ENCODE data around the gene ARL13B. TPM values are rescaled to one million over a fixed set of nuclear protein-coding genes. Genes with fewer than 3 reads are reported as not detected.
"Not testable (repeated sequence)": the region's sequence is repeated elsewhere in the genome, so short reads cannot be mapped to it uniquely, and the experiment has no call there.

ARL13B gene
- total RNA-seq, 1 donor from 2014 or later, result 29.7 TPM

DNA sequence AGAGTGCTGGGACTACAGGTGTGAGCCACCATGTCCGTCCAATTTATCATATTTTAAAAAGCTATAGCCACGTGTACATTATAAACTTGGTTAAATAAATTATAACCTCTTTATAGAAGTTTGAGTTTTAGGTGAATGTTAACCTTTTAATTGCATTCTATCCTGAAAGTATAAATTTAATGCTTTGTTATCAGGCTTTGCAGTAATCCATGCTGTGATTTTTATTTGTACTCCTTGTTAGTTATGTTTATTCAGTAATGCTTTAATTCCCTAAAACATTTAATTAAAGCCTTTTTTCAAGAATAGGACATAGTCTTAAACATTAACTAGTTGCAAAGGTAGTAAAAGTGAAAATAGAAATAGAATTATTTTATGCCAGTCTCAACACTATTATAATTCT is 11.7 kb downstream of the ARL13B start:
- DNase-seq (ENCODE audit: low spot score) (no peak), ATAC-seq (no peak)
- intact Hi-C loops (cut with DNase I), result no loop called here

DNA sequence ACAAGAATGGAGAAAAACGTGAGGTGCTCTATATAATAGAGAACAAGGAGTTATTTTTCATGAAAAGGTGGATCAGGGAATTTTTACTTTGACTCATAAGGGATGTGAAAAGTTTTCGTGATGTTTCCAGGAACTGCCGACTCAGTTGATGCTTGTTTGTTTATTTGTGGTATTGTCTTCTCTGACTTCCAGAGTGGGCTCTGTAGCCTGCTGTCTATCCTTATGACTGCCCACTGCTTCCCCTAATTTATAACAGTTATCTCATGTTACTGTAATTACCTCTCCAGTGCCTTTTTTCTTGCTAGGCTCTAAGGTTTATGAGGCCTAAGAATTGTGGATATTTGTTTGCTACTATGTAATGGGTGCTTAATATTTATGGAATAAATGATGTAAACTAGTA is 12.3 kb downstream of the ARL13B start:
- no peak for ATAC-seq

DNA sequence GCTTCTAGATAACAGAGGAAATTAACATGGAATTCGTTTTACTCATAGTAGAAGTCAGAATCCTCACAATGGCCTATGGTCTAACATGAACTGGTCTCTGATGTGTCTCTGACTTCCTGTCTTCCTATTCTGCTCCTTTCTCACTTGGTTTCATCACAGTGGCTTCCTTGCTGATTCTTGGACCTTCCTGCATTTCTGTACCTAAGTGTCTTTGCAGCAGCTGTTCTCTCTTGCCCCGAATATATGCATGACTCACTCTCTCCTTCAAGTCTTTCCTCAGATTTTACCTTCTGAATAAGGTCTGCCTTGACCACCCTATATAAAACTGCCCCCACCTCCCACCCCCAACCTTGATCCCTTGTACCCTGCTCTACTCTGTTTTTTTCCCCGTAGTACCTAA is 14.1 kb downstream of the ARL13B start:
- intact Hi-C loops (cut with DNase I), result no loop called here

More for the DNA sequence above, 12.3 kb downstream of the ARL13B start:
- no peak for DNase-seq (ENCODE audit: low spot score)
- intact Hi-C loops (cut with DNase I), result no loop called here

DNA sequence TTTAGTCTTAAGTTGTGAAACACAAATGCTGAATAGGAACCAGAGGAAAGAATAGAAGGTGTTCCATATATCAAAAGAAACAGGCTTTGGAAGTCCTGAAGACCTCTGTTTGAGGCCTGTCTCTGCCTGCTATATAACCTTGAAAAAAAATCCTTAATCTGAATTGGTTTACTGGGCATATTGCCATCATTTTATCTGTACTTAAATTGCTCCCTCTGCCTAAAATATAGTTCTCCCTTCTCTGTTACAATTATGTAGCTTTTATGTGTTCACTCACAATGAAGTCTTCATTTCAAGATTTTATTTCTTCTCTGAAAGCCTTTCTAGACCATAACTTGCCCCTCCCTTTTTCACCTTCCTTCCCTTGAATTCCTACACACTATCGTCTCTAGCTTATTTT is 21.2 kb downstream of the ARL13B start:
- no peak for ATAC-seq
- DNase-seq (ENCODE audit: low spot score), result no peak
- intact Hi-C loops (cut with DNase I), result no loop called here

More for the DNA sequence above, 14.1 kb downstream of the ARL13B start:
- DNase-seq (ENCODE audit: low spot score) (no peak), ATAC-seq (no peak)

DNA sequence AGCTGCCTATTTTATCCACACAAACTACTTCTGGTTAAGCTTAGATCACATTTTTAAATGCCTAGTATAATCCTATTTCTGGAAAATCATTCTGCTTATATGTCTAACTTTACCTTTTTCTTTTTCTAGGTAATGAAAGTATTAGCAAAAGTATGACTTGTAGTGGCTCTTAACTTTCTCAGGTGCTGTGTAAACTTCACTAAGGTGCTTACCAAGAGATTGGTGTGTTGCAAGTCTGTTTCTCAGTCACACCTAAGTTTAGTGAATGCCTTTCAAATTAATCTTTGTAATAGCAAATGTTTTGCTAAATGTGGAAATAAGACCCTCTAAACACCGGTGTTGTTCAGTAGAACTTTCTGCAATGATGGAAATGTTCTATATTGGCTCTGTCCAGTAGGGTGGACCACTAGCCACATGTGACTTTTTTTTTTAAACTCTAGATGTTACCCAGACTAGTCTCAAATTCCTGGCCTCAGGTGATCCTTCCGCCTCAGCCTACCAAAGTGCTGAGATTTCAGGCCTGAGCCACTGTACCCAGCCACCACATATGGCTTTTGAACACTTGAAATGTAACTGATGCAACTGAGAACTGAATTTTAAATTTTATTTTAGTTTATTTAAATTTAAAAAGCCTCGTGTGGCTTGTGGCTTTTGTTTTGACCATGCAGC is 22.0 kb downstream of the ARL13B start:
- no peak for DNase-seq (ENCODE audit: low spot score)
- no peak for ATAC-seq
- intact Hi-C loops (cut with DNase I), result no loop called here

DNA sequence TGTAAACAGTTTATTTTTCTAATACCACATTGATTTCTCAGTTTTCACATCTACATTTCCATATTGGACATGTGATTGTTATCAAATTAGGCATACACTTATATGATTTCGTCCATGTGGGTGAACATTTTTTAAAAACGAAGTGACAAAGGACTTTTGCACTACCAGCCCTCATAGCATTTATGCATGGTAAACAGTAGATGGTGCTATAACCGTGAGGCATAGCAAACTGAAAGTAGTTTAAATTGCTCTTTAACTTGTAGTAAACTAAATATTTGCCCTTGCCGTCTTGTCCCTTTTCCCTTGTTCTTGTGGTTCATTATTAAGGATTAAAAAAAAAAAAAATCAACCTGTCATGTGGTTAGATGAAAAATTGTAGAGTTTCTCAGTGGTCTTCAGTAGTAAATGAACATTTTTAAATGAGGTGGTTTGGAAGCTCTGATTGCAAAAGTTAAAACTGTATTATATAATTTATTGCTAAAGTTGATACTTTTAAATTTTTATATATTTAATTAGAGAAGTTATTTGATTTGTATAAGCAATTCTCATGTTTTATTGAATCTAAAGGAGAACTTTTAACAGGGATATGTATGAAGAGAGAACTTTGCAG is 24.5 kb downstream of the ARL13B start:
- intact Hi-C loops (cut with DNase I), result no loop called here
- DNase-seq (ENCODE audit: low spot score) (no peak), ATAC-seq (peak; percentile 72)

DNA sequence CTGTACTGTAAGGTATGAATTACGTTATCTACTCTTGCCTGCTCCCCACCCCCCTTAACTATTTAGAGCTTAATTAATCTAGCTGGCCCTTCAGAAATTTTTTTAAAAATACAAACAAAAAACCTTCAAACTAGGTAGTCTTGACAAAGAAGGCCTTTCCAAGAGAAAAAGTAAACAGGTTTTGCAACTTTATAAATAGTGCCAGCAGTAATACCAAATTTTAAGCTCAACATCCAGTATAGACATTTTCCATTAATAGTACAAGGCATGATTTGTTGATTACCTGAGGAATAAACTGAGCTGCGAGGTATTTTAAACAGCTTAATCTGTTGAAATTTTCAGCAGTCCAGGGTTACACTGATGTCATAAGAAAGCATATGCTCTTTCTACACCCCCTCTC is 28.3 kb downstream of the ARL13B start:
- no peak for DNase-seq (ENCODE audit: low spot score)
- intact Hi-C loops (cut with DNase I), result no loop called here

DNA sequence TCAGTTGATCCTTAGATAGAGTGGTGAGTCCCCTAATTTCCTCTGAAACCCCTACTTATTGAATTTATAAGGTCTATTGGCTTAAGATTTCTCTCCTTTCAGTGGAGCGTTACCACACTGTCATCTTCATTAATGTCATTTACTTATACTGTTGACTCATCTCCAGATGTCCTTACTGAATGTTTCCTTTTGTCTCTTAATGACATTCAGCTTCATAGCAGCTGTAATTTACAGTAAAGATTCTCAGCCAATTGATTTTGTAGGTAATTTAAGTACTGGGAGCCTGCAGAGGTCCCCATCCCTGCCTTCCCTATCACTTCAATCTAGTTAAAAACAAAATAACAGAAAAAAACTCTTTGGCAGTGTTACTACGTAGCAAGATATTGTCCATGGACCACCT is 29.7 kb downstream of the ARL13B start:
- ATAC-seq, result no peak
- intact Hi-C loops (cut with DNase I), result no loop called here

More for the DNA sequence above, 28.3 kb downstream of the ARL13B start:
- ATAC-seq, result no peak

DNA sequence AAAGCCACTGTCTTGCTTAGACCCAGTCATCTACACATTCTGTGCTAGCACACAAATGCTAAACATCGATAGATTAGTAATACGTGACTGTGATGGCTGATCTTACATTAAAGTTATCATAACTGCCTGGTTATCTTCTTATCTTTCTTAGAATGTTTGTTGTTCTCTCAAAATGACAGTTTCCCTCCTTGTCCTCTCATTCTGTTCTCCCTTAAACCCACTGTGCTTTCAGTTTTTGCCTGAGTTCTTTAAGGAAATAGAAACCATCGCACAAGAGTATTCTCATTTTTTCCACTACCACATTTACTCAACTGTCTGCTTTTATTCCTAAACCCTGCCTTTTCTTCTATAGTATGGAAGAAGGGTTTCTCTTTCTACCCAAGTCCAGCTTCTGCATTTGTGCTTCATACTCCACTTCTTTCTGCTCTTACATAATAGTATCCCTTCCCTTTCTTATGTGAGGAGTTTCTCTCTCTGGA is 31.3 kb downstream of the ARL13B start:
- ATAC-seq (no peak), DNase-seq (ENCODE audit: low spot score) (no peak)
- intact Hi-C loops (cut with DNase I), result no loop called here

More for the DNA sequence above, 29.7 kb downstream of the ARL13B start:
- no peak for DNase-seq (ENCODE audit: low spot score)

DNA sequence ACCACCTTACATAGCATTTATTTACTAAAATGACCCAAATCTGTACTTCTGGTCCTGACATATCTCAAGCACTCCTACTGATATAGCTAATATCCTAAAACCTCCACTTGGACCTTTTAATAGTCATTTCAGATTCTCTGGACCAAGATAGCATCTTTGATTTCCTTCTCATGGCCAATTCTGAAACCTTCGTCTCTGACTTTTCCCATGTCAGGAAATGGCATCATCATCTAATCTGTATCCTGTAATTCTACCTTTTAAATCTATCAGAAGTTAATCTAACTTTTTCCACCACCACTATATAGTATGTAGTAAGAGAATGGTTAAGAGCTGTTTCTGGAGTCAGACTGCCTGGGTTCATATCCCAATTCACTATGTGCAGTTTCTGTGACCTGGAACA is 32.2 kb downstream of the ARL13B start:
- no peak for DNase-seq (ENCODE audit: low spot score)
- no peak for ATAC-seq
- intact Hi-C loops (cut with DNase I), result no loop called here

DNA sequence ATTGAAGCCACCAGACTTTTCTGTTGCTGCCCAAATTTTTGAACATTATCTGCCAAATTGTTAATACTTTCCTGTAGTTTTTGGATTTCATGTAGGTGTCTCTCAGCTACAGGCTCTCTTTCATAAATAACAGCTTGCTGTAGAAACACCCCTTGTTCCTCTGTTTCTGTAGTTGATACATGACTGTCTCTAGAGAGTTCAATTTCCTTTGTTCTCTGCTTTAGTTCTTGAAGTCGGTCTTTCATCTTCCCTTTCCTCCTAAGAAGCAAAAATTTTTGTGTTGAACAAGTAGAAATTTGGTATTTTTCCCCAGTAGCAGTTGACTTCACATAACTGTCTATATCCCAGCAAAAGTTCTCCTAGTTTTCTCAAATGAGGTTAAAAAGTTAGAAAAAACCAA is 35.1 kb downstream of the ARL13B start:
- intact Hi-C loops (cut with DNase I), result no loop called here
- DNase-seq (ENCODE audit: low spot score) (no peak), ATAC-seq (no peak)

DNA sequence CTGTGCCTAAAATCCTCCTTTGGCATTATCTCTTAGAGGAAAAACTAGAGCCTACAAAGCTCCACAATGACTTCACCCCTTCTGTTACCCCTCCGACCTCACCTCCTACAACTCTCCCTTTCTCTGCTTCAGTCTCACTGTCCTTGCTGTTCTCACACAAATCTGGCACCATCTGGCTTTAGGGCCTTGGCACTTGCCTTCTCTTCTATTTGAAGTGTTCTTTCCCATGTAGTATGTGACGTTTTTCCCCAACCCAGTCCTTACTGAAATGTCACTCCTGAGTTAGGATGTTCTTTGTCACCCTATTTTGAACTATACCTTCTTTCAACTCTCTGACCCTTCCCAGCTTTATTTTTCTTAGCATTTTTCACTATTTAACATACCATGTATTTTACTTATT is 39.7 kb downstream of the ARL13B start:
- DNase-seq (ENCODE audit: low spot score) (no peak), ATAC-seq (no peak)
- intact Hi-C loops (cut with DNase I), result no loop called here

DNA sequence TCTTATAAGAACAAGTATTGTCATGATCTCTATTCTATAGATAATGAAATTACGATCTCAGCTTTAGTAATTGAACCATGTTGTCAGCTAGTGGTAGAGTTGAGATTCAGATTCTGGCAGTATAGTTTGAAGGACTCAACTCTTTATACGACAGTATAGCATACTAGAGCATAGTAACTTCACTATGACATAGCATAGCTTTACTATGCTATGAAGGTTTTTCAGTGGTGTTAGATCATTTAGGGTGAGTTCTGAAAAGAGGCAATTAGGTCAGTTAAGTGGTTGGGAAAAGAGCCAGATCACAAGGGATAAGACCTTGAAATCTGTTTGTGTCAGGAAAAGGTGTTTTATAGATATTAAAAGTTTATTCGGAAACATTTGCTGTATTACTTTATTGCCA is 40.3 kb downstream of the ARL13B start:
- DNase-seq (ENCODE audit: low spot score), result no peak
- no peak for ATAC-seq
- intact Hi-C loops (cut with DNase I), result no loop called here

DNA sequence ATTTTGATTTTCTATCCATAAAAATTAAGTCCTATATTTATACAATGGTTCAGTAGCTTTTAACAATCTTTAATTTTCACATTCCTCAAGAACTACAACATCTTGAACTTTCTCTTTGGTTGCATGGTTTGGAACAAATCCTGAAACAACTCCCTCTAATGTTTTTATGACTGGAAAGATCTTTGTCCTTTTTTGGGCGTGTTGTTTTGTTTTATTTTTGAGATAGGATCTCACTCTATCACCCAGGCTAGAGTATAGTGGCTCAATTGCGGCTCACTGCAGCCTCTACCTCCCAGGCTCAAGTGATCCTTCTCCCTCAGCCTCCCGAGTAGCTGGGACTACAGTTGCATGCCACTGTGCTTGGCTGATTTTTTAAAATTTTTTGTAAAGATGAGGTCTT is 44.4 kb downstream of the ARL13B start:
- ATAC-seq (peak; percentile 42), DNase-seq (ENCODE audit: low spot score) (no peak)
- intact Hi-C loops (cut with DNase I), result no loop called here

DNA sequence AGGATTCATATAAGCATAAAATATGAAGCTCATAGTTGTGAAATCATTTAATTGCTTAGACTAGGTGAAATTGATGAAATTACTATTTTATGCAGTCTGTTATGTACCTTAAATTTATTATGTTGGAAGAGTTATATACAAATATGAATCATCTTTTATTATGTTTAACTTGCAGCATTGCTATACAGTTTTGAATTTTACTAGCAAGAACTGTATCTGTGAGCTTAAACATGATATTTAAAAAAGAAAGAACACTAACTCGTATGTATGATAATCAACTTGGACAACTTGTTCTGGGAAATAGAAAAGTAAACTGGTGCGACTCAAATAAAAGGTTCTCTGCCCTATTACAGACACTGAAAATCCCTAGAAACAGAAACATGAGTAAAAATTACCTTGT is 46.7 kb downstream of the ARL13B start:
- intact Hi-C loops (cut with DNase I), result no loop called here
- ATAC-seq (no peak), DNase-seq (ENCODE audit: low spot score) (no peak)

DNA sequence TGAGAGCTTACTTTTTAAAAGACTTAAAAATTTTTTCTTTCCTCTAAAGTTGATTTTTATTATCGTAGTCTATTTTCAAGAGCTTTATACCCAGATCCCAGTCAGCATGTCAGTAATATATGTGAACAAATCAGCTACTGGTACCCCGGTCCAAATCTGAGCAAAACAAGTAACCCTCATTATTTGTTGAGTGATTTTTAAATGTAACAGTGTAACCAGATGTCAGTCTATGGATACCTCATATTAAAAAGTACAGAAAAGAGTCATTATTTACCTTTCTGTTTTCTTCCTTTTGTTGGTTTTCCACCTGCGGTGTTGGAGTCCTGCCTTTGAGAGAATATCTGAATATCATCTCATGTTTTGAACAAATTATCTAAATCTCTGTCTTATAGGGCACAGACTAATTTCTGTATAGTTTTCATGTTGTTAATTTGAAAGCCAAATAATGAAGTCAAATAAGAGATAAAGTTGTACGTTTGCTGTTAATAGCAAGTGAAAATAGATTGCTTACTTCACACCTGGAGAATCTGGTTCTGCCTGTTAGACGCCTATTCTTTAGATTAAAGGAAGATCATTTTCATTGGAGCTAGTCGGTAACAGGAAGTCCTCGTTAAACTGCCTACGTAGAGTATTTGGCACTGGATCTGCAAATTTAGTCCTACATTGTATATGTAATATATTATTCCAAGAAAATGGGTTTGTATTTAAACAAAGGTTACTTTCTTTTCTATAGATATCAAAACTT is 48.3 kb downstream of the ARL13B start, which contains the start of gene STX19:
Gene STX19 (minus strand): TSS at position 505 of the 745 bp plus-strand sequence. CDS start 13,328 bp downstream, outside the sequence.
- intact Hi-C loops (cut with DNase I), result no loop called here
- ATAC-seq (no peak), DNase-seq (ENCODE audit: low spot score) (no peak)

DNA sequence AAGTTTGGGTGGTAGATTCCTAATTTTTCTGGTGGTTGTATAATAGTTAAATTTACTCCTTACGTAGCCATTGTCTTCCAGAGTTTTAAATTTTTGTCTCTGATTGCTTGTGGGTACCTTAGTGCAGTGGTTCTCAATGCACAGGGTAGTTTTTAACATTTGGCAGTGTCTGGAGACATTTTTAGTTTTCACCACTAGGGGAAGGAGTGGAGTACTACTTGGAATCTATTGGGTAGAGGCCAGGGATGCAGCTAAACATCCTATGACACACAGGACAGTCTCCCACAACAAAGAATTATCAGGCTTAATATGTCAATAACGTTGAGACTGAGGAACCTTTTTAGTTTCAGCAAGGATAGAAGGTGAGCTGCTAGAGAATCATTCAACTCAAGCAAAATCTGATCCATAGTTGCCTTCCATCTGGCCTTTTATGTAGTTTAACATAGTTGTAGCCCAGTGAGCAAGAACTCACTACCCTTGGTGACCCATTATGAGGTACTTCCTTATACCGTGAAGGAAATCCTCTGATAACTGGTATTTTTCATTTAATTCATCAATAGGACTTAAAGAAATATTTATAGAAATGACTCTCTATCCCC is 57.1 kb downstream of the ARL13B start:
- ATAC-seq (no peak), DNase-seq (ENCODE audit: low spot score) (no peak)
- intact Hi-C loops (cut with DNase I), result no loop called here

DNA sequence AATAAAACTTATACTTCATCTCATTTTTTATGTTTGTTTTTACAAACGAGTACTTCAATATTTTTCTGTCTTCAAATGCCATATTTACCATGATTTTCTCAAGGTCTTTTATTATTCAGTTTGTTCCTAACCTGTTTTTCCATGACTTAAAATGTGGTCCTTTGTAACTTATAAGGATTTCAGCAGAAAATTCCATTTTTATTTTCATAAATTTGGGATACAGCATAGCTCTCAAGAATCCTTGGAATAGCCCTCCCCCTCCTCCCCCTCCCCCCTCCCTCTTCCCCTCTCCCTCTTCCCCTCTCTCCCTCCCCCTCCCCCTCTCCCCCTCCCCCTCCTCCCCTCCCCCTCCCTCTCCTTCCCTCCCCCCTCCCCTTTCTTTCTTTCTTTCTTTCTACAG is 63.3 kb downstream of the ARL13B start:
- intact Hi-C loops (cut with DNase I), result no loop called here
- ATAC-seq, result no peak

DNA sequence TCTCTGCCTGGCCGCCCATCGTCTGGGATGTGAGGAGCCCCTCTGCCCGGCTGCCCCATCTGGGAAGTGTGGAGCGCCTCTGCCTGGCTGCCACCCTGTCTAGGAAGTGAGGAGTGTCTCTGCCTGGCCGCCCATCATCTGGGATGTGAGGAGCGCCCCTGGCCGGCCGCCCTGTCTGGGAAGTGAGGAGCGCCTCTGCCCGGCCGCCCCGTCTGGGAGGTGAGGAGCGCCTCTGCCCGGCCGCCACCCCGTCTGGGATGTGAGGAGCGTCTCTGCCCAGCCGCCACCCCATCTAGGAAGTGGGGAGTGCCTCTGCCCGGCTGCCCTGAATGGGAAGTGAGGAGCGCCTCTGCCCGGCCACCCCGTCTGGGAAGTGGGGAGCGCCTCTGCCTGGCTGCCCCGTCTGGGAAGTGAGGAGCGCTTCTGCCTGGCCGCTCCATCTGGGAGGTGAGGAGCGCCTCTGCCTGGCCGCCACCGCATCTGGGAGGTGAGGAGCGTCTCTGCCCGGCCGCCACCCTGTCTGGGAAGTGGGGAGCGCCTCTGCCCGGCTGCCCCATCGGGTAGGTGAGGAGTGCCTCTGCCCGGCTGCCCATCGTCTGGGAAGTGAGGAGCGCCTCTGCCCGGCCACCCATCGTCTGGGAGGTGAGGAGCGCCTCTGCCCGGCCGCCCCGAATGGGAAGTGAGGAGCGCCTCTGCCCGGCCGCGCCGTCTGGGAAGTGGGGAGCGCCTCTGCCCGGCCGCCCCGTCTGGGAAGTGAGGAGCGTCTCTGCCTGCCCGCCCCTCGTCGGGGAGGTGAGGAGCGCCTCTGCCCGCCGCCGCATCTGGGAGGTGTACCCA is 64.4 kb downstream of the ARL13B start:
- ATAC-seq; DNase-seq (ENCODE audit: low spot score); intact Hi-C loops (cut with DNase I): not testable (repeated sequence)

More for the DNA sequence above, 63.3 kb downstream of the ARL13B start:
- DNase-seq (ENCODE audit: low spot score), result no peak

Measured in sciatic nerve (tissue), 2 donors.